Fibroblast of upper back skin (primary cell): ENCODE results near the gene SP5.
A peak's percentile ranks its signal among the peaks of the same experiment; 100 is the strongest.
"Not testable (repeated sequence)": the region's sequence is repeated elsewhere in the genome, so short reads cannot be mapped to it uniquely, and the experiment has no call there.

ENCODE experiments used
- DNase-seq: peaks from one replicate; pipeline ENCODE4 v3.0.0-alpha.2; 2013

Gene SP5

GRCh38 chr2:170715062-170715931, at the start of gene SP5:
TSS of gene SP5 (plus strand) at chr2:170715337. CDS start at chr2:170715513, 176 bp downstream.
- peak; percentile 24 for DNase-seq

- DNase-seq = no peak
These were observed 49.4 kb upstream of the SP5 start for GRCh38 chr2:170665743-170666142.

- DNase-seq = no peak
These were observed 45.2 kb upstream of the SP5 start for GRCh38 chr2:170669909-170670308.

- DNase-seq = no peak
These were observed 44.5 kb upstream of the SP5 start for GRCh38 chr2:170670651-170671050.

GRCh38 chr2:170671079-170671478, 44.1 kb upstream of the SP5 start:
- no peak for DNase-seq

GRCh38 chr2:170674282-170674681, 40.9 kb upstream of the SP5 start:
- DNase-seq = not testable (repeated sequence)

GRCh38 chr2:170675701-170676100, 39.4 kb upstream of the SP5 start:
- DNase-seq = no peak

GRCh38 chr2:170679607-170680079, 35.5 kb upstream of the SP5 start:
- no peak for DNase-seq

- no peak for DNase-seq
These were observed 34.8 kb upstream of the SP5 start for GRCh38 chr2:170680172-170680941.

GRCh38 chr2:170681311-170681710, 33.8 kb upstream of the SP5 start:
- no peak for DNase-seq

GRCh38 chr2:170685591-170685990, 29.5 kb upstream of the SP5 start:
- no peak for DNase-seq

GRCh38 chr2:170689481-170689880, 25.7 kb upstream of the SP5 start:
- DNase-seq = no peak

GRCh38 chr2:170690640-170691039, 24.5 kb upstream of the SP5 start:
- no peak for DNase-seq

GRCh38 chr2:170694316-170694715, 20.8 kb upstream of the SP5 start:
- no peak for DNase-seq

GRCh38 chr2:170695521-170696410, 19.4 kb upstream of the SP5 start:
- no peak for DNase-seq

GRCh38 chr2:170696948-170697347, 18.2 kb upstream of the SP5 start:
- no peak for DNase-seq

- DNase-seq = no peak
These were observed 14.1 kb upstream of the SP5 start for GRCh38 chr2:170701011-170701410.

GRCh38 chr2:170703776-170704476, 11.2 kb upstream of the SP5 start:
- DNase-seq = no peak

- DNase-seq = no peak
These were observed 7.0 kb upstream of the SP5 start for GRCh38 chr2:170707821-170708795.

- DNase-seq = no peak
These were observed 4.5 kb upstream of the SP5 start for GRCh38 chr2:170710609-170710979.

- no peak for DNase-seq
These were observed 3.9 kb upstream of the SP5 start for GRCh38 chr2:170711196-170711773.
